Medulla oblongata (tissue), 1 donor: ENCODE results near the gene PRICKLE2.

Experiments
- DNase-seq: peaks from one replicate; pipeline ENCODE4 v3.0.0-alpha.2; 2015; ENCODE audit errors: extremely low spot score

PRICKLE2 gene

GRCh38 chr3:64133987-64134386 is 91.3 kb downstream of the PRICKLE2 start:
- DNase-seq = no peak

DNA sequence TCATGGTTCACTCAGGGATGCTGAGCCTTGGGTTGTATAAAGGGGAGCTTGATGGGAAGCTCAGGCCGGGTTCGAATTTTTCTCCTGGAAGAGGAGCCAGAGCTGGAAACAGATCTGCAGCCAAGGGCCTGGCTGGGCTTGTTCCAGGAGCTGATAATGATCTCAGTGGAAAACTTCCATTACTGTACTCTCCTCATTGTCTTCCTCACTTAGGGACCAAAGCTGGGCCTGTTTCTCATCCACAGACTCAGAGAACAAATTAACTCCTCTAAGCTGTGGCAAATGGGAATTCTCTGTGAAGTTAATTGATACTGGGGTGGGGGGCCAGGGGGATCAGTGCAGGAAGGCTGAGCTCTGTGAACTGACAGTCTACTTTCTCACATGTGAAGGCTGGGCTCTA is 92.0 kb downstream of the PRICKLE2 start:
- no peak for DNase-seq

DNA sequence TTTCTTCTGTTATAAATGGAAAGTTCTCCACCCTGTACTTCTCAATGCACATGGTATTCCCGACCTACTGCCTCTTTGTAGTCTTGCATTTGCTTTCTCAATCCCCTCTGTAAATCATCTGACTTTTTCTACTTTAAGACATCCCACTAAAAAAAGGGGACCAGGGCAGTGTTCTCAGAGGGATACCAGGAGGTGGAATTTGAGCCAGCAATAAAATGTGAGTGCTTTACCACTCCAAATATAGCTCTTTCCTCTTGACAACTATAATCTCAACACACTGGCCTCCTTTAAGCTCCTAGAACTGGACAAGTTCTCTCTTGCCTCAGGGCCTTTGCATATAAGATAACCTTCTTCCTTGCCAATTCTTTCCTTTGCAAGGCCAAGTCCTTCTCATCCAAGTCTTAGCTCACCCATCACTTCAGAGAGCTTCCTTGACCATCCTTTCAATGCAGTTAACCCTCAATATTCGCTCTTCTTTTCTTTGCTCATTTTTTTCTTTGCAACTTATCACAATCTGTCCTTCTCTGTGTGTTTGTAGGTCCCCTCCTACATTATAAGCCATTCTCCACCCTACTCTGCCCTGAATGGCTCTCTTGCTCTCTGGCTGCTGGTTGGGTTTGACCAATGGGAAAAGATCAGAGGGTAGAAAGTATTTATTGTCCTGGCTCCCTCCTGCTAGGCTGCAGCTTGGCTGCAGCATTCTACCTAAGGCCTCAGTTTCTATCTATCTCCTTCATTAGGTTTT is 93.4 kb downstream of the PRICKLE2 start:
- DNase-seq = no peak

GRCh38 chr3:64130436-64130835 is 94.8 kb downstream of the PRICKLE2 start:
- no peak for DNase-seq

GRCh38 chr3:64129581-64129980 is 95.7 kb downstream of the PRICKLE2 start:
- no peak for DNase-seq

DNA sequence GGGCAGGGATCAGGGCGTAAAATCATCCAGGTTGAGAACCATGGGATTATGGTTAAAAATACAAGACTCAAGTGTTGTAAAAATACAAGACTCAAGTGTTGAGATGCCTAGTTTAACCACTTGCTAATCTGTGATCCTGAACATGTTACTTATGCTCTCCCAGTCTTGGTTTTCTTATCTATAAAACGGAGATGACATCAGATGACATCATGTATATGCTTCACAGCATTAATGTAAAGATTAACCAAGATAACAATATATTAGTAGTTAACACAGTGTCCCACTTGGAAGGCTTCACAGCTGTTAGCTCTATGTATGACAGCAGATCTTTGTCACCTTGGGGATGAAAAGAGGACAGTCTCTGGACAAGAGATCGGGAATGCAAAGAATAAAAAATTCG is 96.2 kb downstream of the PRICKLE2 start:
- DNase-seq = no peak

- DNase-seq = no peak
Measured at GRCh38 chr3:64125561-64125960, 99.7 kb downstream of the PRICKLE2 start.

DNA sequence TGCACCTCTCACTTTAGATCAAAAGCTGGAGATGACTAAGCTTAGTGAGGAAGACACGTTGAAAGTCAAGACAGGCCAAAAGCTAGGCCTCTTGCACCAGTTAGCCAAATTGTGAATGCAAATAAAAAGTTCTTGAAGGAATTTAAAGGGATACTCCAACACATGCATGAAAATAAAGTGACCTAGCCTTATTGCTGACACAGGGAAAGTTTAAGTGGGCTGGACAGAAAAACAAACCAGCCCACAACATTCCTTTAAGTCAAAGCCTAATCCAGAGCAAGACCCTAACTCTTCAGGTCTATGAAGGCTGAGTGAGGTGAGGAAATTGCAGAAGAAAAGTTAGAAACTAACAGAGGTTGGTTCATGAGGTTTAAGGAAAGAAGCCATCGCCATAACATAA is 101.3 kb downstream of the PRICKLE2 start:
- DNase-seq = no peak

DNA sequence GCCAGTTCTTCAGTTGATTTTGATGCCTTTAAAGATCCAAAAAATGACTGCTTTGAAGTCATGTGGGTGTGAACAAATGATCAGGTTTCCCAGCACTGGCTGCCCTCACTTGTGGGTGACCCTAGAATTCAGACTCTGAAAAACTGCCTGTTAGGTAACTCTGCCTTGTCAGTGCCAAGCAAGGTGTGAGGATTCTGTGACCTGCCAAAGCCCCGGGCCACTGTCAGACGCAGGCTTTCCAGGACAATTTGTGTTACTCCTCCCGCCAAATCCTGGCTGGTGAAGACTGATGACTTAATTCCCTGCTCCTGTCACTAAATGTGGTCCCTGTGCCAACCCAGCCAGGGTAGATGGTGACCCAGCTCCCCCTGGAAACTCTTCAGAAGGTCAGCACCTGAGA is 102.8 kb downstream of the PRICKLE2 start:
- DNase-seq = no peak

- DNase-seq = no peak
Measured at GRCh38 chr3:64121750-64122311, 103.4 kb downstream of the PRICKLE2 start.

DNA sequence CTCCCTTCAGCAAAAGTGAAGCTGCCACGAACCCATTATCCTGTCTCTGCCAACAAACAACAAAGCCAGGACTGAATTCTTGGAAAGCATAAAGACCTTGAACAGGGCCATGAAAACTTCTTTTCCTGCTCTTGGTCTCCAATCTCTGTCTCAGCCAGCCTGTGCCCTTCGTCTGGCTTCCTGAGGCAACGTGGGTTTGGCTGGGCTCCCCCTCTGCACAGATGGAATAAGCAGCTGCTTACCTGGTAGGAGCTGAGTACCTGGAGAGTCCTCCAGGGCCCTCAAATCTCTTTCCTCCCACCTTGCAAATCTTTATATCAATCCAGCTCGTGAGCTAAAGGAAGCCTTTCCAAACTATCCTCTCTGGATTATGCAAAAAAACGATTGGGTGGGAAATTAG is 104.4 kb downstream of the PRICKLE2 start:
- DNase-seq = no peak

- DNase-seq = no peak
Measured at GRCh38 chr3:64117483-64117882, 107.8 kb downstream of the PRICKLE2 start.

DNA sequence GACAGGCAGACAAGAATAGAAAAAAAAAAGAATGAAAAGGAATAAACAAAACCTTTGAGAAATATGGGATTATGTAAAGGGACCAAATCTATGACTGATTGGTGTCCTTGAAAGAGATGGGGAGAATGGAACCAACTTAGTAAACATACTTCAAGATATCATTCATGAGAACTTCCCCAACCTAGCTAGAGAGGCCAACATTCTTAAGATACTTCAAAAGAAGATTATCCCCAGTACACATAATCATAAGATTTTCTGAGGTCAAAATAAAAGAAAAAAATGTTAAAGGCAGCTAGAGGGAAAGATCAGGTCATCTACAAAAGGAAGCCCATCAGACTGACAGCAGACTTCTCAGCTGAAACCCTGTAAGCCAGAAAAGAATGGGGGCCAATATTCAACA is 110.6 kb downstream of the PRICKLE2 start:
- DNase-seq = no peak

DNA sequence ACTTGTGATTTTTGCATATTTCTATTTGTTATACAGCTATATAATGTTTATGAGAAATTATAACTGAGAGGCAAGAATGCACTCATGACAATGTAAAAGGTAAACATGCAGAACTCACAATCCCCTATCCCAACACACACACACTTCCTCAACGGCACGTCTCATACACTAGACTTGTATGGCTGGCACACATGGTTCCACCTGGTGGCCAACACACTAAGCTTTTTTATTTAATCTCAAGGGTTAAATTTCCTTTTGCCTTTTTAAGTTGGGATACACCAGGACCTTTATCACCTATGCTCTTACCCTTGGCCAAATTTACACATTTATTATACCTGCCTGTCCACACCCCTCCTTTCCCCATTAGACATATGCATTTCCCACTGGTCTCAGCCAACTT is 113.4 kb downstream of the PRICKLE2 start:
- no peak for DNase-seq

- no peak for DNase-seq
Measured at GRCh38 chr3:64111083-64111482, 114.2 kb downstream of the PRICKLE2 start.

DNA sequence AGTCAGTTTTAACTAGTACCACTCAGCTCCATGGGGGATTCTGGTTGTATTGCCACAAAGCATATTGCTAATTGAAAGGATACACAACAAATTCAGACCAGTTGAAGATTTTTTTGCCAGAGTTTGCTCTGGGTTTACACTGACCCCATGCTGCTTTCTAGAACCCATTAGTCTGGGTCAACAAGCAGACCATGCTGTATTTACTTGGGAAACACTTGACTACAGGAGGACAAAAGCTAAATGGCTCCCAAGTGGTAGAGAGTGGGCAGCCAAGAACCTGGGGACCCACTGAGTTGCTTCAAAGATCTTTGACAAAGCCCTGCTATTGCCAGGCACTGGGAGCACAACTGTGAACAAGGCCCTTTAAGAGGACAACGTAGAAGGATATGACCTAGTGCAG is 115.2 kb downstream of the PRICKLE2 start:
- peak; percentile 39 for DNase-seq

DNA sequence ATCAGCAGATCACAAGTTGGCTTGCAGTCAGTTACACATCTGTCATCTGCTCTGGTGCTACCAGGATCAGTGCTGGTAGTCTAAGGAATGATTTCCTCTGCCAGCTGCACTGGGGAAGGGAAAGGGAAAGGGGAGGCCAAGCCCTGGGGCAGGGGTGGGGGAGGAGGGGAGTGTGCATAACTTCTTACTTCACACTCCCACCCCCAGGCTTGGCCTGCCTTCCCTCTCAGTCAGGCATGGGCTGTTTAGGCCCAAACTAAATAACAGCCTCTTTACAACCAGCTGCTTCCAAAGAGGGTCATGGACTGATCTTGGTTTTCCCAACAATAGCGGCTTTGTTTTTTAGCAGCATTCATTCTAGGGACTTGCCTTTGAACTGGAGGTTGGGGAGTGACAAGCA is 115.8 kb downstream of the PRICKLE2 start:
- DNase-seq = peak; percentile 90

DNA sequence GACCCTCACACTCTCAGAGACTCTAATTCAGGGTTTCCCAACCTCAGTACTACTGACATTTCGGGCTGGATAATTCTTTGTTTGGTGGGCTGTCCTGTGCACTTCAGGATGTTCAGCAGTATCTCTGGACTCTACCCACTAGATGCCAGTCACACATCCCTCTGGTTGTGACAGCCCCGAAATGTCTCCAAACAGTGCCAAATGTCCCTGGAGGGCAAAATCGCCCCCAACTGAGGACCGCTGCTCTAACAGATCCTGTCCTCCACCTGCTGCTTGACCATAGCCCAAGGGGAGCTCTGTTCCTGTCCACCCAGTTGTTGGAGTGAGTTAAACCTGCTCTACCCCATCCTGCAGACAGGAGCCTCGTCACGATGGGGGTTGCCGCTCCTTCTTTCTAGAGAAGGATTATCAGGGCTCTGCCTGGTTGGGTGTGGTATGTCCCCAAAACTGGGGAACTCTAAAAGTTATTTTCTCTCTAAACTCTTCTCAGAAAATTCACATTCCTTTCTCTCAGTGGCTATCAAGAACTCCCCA is 116.4 kb downstream of the PRICKLE2 start:
- no peak for DNase-seq

DNA sequence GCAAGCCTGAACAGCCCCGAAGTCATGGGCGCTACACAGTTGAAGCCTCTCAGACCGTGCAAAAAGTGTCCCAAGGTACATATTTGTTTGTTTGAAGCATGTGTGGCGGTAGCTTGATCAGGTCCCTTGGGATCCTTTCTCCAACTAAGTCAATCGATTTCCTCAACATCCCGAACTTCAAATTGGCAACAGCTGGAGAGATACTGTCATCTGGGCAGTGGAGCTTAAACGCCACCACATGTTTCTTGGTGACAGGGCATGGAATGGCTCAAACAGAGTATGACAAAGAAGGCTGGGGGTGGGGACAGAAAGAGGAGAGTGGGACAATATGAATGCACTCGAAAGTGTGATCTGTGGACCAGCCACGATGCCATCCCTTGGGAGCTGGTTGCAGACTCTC is 117.0 kb downstream of the PRICKLE2 start:
- no peak for DNase-seq

GRCh38 chr3:64107190-64107589 is 118.1 kb downstream of the PRICKLE2 start:
- no peak for DNase-seq

GRCh38 chr3:64105816-64106215 is 119.5 kb downstream of the PRICKLE2 start:
- DNase-seq = no peak

DNA sequence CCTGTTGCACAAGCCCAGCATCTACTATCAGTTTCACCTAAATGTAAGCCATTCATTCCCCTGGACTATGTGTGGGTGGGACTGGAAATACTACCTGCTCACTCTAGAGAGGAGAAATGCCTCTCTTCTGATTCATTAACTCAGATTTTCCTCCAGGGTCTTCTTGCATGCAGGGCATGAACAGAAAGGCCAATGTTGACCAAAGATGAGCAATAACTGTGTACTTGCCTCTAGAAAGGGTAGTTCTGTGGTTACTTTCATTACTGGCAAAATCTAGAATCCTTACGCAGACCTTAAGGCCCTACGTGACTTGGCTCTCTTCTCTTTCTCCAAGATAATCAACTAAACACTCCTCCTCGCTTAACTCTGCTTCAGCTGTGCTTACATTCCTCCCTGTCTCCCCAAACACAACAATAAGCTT is 120.6 kb downstream of the PRICKLE2 start:
- no peak for DNase-seq

DNA sequence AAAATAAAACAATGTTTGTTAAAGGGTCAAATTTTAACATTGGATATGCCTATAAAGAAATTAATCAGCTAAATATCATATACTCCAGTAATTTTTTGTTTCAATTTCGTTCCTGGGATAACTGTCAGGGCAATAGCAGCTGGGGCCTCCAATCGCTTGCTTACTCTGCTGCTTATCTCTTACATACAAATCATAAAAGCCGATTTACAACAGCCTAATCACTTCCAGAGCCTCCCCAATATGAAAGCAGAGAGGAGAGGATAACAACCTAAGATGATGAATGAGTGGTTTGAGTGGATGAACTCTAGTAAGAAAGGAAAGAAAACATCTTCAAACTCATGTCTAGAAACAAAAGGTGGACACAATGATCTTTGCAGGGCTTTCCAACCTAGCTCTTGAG is 121.3 kb downstream of the PRICKLE2 start:
- DNase-seq = no peak

GRCh38 chr3:64103131-64103530 is 122.1 kb downstream of the PRICKLE2 start:
- no peak for DNase-seq
